GM19372 (cell line): ENCODE measurements around the gene PPIA.
A peak's percentile ranks its signal among the peaks of the same experiment; 100 is the strongest.
"Not testable (repeated sequence)": the region's sequence is repeated elsewhere in the genome, so short reads cannot be mapped to it uniquely, and the experiment has no call there.

ENCODE experiments used
- ATAC-seq: cut with Tn5 transposase; IDR thresholded peaks from one replicate; pipeline ENCODE4 v1.9.1; 2021; ENCODE audit warnings: mild to moderate bottlenecking, low read depth, moderate library complexity; ENCODE audit not compliant: unreplicated experiment

The PPIA gene

GRCh38 chr7:44784364-44784763 lies 12.1 kb upstream of the PPIA start:
- ATAC-seq, result no peak

DNA sequence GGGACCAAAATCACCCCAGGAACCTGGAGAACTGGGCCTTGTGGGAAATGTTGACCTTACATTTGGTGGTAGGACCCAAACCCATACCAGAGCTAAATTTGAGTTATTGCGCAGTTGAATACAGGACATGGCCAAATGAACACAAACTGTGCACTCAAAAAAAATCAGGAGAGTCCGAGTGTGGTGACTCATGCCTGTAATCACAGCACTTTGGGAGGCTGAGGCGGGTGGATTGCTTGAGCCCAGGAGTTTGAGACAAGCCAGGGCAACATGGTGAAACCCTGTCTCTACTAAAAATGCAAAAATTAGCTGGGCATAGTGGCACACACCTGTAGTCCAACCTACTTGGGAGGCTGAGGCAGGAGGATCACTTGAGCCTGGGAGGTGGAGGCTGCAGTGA lies 11.3 kb upstream of the PPIA start:
- ATAC-seq, result not testable (repeated sequence)

GRCh38 chr7:44787041-44787440 lies 9.4 kb upstream of the PPIA start:
- peak; percentile 61 for ATAC-seq

DNA sequence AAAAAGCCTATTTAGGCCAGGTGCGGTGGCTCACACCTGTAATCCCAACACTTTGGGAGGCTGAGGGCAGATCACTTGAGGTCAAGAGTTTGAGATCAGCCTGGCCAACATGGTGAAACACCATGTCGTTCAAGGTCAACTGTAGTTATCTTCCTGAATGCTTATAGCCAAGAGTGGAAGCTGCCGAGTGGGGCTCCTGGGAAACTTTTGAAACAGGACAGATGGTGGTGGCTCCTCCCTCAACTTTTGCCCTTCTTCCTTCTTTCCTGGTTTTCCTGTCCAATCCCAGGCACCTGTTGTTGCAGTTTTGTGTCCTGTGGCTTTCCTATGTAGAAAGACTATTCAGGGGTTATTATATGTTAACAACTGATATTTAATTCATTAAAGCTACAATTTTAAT lies 8.7 kb upstream of the PPIA start:
- no peak for ATAC-seq

DNA sequence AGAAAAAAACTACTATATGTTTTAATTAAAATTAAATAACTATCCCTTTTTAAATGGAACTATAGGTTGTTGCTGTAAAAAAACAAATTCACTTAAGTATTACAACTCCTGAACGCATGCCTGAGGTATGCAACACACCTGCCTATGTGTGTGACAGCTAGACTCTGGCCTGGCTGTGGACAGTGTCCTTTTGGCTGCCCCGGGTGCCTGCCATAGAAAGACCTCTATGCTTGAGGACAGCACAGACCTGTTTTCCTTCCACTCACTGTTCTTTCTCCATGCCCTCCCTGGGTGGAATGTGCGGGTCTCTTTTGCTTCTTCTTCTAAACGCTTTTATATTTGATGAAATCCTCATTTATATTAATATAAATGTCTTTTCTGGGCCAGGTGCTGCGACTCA lies 6.5 kb upstream of the PPIA start:
- ATAC-seq, result no peak

DNA sequence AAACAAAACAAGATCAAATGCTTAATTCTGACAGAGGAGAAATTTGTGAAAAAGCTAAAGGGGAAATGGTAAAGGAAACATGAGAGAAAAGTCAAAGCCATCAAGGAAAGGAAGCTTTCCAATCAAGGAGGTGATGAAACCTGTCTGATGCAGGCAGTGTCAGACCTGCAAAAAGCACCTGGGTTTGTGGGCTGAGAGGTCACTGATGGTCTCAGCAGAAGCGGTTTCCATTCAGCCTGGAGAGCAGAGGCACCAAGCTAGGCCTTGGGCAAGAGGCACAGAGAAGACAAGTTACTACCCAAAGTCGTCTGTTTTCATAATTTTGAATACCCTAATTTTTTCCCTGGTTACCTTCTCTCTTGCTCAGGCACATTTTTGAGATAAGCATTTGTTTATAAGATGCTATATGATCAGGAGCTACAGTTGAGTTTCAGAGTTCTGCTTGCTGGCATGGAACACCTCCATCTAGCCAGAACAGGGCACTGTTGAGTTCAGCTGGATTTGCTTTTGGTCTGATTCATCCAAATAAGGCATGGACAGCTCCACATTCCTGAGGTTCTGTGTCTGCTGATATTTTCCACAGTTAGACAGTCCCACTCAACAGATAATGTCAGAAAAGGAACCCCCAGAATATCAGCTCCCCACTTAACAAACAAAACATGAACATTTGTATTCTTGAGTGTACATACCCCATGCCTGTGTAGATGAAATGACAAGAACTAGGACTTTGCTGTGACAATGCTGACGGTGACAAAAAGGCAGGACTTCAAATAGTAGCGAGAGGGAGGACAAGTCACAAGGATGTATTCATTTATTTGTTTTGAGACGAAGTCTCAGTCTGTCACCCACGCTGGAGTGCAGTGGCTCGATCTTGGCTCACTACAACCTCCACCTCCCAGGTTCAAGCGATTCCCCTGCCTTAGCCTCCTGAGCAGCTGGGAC lies 4.9 kb upstream of the PPIA start:
- ATAC-seq, result no peak

GRCh38 chr7:44793919-44794318 lies 2.6 kb upstream of the PPIA start:
- no peak for ATAC-seq

GRCh38 chr7:44794331-44794730 lies 2.1 kb upstream of the PPIA start:
- ATAC-seq, result no peak

GRCh38 chr7:44796034-44796503 lies 412 bp upstream of the PPIA start:
- ATAC-seq, result no peak

GRCh38 chr7:44797329-44798258 lies 1.1 kb downstream of the PPIA start:
- peak; percentile 34 for ATAC-seq

- no peak for ATAC-seq
Measured at GRCh38 chr7:44798649-44799305, 2.3 kb downstream of the PPIA start.

GRCh38 chr7:44799939-44800338 lies 3.5 kb downstream of the PPIA start:
- ATAC-seq, result no peak

DNA sequence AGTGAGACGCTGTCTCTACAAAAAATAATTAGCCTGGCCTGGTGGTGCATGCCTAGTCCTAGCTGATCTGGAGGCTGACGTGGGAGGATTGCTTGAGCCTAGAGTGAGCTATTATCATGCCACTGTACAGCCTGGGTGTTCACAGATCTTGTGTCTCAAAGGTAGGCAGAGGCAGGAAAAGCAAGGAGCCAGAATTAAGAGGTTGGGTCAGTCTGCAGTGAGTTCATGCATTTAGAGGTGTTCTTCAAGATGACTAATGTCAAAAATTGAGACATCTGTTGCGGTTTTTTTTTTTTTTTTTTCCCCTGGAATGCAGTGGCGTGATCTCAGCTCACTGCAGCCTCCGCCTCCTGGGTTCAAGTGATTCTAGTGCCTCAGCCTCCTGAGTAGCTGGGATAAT lies 5.4 kb downstream of the PPIA start:
- ATAC-seq, result no peak

DNA sequence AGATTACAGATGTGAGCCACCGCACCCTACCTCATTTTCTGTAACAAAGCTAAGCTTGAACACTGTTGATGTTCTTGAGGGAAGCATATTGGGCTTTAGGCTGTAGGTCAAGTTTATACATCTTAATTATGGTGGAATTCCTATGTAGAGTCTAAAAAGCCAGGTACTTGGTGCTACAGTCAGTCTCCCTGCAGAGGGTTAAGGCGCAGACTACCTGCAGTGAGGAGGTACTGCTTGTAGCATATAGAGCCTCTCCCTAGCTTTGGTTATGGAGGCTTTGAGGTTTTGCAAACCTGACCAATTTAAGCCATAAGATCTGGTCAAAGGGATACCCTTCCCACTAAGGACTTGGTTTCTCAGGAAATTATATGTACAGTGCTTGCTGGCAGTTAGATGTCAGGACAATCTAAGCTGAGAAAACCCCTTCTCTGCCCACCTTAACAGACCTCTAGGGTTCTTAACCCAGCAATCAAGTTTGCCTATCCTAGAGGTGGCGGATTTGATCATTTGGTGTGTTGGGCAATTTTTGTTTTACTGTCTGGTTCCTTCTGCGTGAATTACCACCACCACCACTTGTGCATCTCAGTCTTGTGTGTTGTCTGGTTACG lies 6.0 kb downstream of the PPIA start:
- no peak for ATAC-seq

DNA sequence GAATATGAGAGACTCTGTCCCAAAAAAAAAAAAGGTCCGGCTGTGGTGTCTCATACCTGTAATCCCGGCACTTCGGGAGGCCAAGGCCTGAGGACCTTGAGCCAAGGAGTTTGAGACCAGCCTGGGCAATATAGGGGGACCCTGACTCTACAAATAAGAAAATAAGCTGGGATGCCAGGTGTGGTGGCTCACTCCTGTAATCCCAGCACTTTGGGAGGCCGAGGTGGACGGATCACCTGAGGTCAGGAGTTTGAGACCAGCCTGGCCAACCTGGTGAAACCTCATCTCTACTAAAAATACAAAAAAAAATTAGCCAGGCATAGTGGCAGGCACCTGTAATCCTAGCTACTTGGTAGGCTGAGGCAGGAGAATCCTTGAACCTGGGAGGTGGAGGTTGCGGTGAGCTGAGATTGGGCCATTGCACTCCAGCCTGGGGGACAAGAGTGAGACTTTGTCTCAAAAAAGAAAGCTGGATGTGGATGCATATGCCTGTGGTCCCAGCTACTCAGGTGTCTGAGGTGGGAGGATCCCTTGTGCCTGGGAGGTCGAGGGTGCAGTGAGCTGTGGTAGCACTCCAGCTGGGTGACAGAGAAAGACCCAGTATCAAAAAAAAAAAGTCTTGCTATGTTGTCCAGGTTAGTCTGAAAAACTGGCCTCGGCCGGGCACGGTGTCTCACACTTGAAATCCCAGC lies 7.5 kb downstream of the PPIA start:
- ATAC-seq, result not testable (repeated sequence)

- no peak for ATAC-seq
Measured at GRCh38 chr7:44805950-44806349, 9.5 kb downstream of the PPIA start.

DNA sequence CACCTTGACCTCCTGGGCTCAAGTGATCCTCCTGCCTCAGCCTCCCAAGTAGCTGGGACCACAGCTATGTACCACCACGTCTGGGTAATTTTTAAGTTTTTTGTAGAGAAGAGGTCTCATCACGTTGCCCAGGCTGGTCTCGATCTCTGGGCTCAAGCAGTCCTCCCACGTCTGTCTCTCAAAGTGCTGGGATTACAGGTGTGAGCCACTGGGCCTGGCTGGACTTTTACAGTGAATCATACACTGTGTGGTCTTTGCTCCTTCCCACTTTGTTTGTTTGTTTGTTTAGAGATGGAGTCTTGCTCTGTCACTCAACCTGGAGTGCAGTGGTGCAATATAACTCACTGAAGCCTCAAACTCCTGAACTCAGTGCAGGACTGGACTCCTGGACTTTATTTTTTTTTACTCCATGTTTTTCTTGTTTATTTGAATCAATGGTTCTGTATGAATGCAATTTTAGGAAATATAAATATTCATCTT lies 12.5 kb downstream of the PPIA start:
- no peak for ATAC-seq

DNA sequence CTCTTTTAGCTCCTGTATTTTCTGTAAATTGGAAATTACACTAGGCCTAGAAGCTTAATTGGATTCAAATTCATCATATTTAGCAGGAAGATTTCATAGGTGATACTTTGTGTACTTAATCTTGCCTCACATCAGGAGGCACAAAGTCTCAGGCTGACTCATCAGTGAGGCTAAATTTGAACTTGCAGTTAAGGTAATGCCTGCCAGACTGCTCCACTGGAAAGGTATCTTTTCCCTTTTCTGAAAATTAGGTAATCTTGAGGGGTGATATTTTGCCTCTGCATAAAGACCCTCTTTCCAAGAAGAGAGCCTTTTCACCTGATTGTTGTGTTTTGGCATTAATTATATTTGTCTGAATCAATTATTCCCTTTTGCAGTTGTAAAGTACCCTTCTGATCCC lies 14.6 kb downstream of the PPIA start:
- ATAC-seq, result no peak

- ATAC-seq, result no peak
Measured at GRCh38 chr7:44811571-44811970, 15.1 kb downstream of the PPIA start.

DNA sequence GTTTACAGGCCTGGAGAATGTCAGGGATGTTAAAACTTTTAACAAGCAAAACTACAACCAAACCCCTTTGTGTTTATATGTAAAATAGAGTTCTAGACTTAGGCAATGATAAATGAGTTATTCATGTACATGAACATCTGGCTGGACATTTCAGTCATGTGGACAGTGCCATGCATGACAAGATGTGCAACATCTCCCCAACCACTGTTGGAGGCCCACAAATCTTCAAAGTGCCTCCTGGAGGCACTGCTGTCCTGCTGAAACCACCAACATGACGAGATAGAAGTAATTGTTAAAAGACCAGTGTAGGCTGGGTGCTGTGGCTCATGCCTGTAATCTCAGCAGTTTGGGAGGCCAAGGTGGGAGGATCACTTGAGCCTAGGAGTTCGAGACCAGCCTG lies 18.4 kb downstream of the PPIA start:
- ATAC-seq, result no peak
